Activated gamma-delta T cell (primary cell): Measurements from ENCODE around the gene PTTG1IP.

Source experiments
- DNase-seq: peaks from one replicate; lab custom pipeline; 2025; lab: John Stamatoyannopoulos, UW

PTTG1IP gene

DNA sequence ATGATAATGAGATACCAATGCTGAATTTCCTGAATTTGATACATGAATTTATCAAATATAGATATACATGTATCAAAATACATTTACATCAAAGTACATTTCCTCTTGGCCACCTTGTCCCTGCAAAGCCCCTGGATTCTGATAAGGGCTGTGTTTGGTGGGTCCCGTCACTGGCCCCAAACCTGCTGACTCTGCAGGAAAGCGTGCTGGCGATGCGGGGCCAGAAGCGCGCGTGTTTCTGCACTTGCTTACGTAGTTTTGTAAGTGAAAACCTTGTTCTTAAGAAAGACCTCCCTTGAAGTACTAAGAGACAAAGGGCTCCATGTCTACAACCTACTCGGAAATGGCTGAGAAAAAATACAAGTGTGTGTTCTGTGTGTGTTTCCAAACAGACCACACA, 36.2 kb upstream of the PTTG1IP start:
- no peak for DNase-seq

- no peak for DNase-seq
Observed at GRCh38 chr21:44908908-44909307, 35.4 kb upstream of the PTTG1IP start.

DNA sequence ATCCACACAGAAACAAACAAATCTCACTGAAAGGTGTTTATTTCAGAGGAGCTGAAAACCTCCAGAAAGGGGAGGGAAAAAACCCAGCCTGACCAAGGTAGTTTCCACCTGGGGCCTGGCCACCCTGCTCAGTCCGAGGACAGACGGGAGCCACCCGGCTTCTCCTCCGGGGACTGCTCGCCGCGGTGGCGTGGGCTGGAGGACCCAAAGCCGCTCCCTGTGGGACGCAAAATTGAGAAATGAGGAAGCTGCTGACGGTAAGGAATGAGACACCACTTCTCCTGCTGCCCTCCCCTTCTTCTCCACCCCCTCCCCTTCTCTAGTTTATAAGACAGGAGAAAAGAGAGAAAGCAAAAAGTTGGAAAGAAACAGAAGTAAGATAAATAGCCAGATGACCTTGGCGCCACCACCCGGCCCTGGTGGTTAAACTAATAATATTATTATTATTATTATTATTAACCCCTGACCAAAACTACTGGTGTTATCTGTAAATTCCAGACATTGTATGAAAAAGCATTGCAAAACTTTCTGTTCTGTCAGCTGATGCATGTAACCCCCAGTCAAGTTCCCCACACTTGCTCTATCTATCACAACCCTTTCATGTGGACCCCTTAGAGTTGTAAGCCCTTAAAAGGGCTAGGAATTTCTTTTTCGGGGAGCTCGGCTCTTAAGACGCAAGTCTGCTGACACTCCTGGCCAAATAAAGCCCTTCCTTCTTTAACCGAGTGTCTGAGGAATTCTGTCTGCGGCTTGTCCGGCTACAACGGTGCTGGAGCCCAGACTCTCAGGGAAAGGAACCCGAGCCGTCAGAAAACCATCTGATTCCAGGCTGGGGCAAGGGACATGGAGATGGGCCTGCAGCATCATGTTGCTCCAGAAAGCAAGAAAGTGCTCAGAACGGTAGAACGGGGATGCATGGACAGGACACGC, 34.7 kb upstream of the PTTG1IP start:
- DNase-seq = no peak

GRCh38 chr21:44907225-44907965, 33.9 kb upstream of the PTTG1IP start:
- DNase-seq = no peak

GRCh38 chr21:44905728-44906090, 32.2 kb upstream of the PTTG1IP start:
- DNase-seq = no peak

GRCh38 chr21:44905016-44905727, 31.7 kb upstream of the PTTG1IP start:
- no peak for DNase-seq

DNA sequence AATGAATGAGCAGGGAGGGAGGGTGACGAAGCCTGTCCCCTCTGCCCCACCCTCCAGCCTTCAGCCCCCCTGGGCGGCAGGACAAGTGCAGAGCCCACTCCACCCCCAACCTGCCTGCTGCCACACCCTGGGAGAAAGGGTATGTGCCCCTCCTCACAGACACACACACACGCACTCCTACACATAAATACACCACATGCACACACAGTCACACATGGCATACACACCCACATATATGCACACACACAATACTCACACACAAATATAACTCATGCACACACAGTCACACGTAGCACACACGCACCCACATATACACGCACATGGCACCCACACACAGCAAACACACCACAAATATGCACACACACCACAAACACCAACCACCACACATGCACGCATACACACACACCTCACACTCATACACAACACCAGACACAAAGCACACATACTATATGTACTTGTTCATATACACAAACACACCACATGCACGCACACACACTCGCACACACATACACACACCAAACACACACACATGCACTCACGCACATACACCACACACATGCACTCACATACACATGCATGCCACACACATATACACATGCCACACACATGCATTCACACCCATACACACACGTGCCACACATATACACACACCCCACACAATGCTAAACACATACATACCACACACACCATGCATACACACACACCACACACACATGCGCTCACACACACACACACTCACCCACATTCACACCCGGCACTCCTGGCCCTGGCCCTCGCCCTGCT, 30.8 kb upstream of the PTTG1IP start:
- no peak for DNase-seq

GRCh38 chr21:44903689-44904088, 30.2 kb upstream of the PTTG1IP start:
- no peak for DNase-seq

GRCh38 chr21:44903050-44903685, 29.7 kb upstream of the PTTG1IP start:
- DNase-seq = no peak

GRCh38 chr21:44902268-44903049, 29.0 kb upstream of the PTTG1IP start:
- no peak for DNase-seq

GRCh38 chr21:44901391-44902074, 28.0 kb upstream of the PTTG1IP start:
- no peak for DNase-seq

DNA sequence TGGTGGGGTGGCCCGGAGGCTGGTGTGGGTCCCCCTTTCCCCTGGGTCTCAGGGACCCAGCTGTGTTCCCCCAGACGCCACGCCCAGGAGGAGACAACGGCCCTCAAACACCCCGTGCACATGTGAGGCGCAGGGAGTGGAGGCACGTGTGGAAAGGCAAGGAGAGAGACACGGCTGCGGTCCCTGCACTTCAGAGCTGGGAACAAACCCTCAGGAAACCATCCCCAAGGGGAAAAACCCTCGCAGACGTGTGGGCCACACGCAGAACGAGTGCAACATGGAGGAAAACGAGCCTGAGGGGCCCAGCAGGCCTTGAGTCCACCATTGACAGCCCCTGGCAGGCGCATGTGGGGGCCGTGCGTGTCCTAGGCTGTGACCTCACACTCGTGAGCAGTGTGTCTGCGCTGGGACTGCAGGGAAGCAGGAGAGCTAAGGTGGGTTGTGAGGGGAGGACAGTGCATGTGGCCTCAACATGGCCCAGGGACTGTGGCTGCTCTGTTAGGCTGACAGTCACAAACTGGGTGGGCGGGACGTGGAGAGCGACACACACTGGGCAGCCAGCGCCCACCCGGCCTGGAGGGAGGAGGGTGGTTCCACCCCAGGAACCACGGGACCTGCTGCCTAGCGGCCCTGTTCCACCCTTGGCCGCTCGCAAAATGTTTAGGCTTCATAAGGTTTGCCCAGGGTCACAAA, 27.2 kb upstream of the PTTG1IP start:
- DNase-seq = no peak

GRCh38 chr21:44899768-44900558, 26.5 kb upstream of the PTTG1IP start:
- DNase-seq = no peak

GRCh38 chr21:44898851-44899767, 25.6 kb upstream of the PTTG1IP start:
- no peak for DNase-seq

- no peak for DNase-seq
Observed at GRCh38 chr21:44898011-44898488, 24.6 kb upstream of the PTTG1IP start.

DNA sequence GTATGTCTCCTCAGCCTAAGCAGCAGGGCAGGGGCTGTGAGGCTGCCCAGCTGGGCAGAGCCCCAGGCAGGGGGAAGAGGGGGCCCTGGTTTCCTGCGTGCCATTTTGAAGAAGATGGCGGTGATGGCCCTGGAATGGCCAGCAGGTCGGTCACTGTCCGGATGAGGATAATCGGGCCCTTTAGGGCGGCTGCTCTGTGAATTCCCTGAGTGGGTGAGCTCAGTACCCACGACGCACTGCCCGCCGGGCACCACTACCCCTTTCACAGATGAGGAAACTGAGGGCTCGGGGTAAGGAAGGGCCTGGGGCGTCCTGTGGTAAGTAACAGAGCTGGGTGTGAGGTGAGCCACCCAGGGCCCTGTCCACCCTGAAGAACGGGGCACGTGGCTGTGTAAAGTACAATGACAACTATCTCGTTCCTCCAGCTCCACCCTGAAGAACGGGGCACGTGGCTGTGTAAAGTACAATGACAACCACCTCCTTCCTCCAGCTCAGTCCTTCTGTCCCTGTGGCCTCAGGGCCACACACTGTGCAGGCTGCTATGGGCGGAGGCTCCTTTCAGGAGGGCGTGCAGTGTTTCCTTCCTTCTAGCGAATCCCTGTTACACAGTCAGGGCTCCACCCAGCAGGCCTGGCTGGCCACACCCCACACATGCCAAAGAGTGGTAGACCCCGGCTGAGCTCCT, 24.0 kb upstream of the PTTG1IP start:
- DNase-seq = no peak
